AG09309 (cell line): ENCODE data around the gene TTBK2.

Source experiments
- DNase-seq: peaks from one replicate; pipeline ENCODE4 v3.0.0-alpha.2; 2010; ENCODE audit warnings: low read depth
- H3K4me3 ChIP-seq: 2 replicates; pipeline ENCODE4 v1.5.1; 2011; ENCODE audit warnings: mild to moderate bottlenecking, low read depth, low read length, moderate library complexity; ENCODE audit not compliant: control insufficient read depth
- CTCF ChIP-seq: IDR thresholded peaks from 2 replicates; pipeline ENCODE4 v1.5.1; 2011; ENCODE audit warnings: mild to moderate bottlenecking, low read depth, low read length, inconsistent platforms; ENCODE audit not compliant: insufficient read depth, control insufficient read depth; ENCODE audit errors: missing control alignments

TTBK2 gene

GRCh38 chr15:42723068-42723467 lies 197.5 kb downstream of the TTBK2 start:
- no peak for DNase-seq
- no peak overlapping the region for H3K4me3 ChIP-seq
- peak; percentile 7 for TF ChIP-seq CTCF

GRCh38 chr15:42721916-42722315 lies 198.7 kb downstream of the TTBK2 start:
- TF ChIP-seq CTCF: no peak

GRCh38 chr15:42721016-42721415 lies 199.6 kb downstream of the TTBK2 start:
- no peak for DNase-seq
- no peak overlapping the region for H3K4me3 ChIP-seq
- no peak for TF ChIP-seq CTCF

More at GRCh38 chr15:42721916-42722315, 198.7 kb downstream of the TTBK2 start:
- H3K4me3 ChIP-seq: no peak overlapping the region
- DNase-seq: no peak

GRCh38 chr15:42720071-42720470 lies 200.5 kb downstream of the TTBK2 start:
- no peak overlapping the region for H3K4me3 ChIP-seq
- DNase-seq: no peak
- no peak for TF ChIP-seq CTCF

GRCh38 chr15:42719043-42719442 lies 201.5 kb downstream of the TTBK2 start:
- no peak for TF ChIP-seq CTCF
- H3K4me3 ChIP-seq: no peak overlapping the region
- DNase-seq: no peak

GRCh38 chr15:42716626-42717025 lies 204.0 kb downstream of the TTBK2 start:
- no peak overlapping the region for H3K4me3 ChIP-seq
- no peak for DNase-seq
- no peak for TF ChIP-seq CTCF

- no peak overlapping the region for H3K4me3 ChIP-seq
- no peak for TF ChIP-seq CTCF
- DNase-seq: no peak
Observed at GRCh38 chr15:42716125-42716524, 204.5 kb downstream of the TTBK2 start.
